Activated CD8-positive, alpha-beta memory T cell treated with anti-CD3 and anti-CD28 coated beads, Interleukin-2, amount 10 ng/mL, durations not matched to agents 7 days and 5 days (primary cell): Measurements from ENCODE around the gene CACNA1C. TPM values are rescaled to one million over a fixed set of nuclear protein-coding genes. Genes with fewer than 3 reads are reported as not detected.

ENCODE experiments used
- ATAC-seq: fragments of 150-1000 bp; cut with Tn5 transposase; one replicate; pipeline ENCODE4 v1.10.0; 2021; ENCODE audit warnings: moderate library complexity
- CTCF ChIA-PET: fragments of 350-600 bp; sonication (Branson Sonifier 250); formaldehyde crosslinking; loops from one replicate; lab custom pipeline; 2021; ENCODE audit warnings: antibody characterized with exemption; lab: Charles Lee
- DNase-seq: peaks from one replicate; pipeline ENCODE4 v3.0.0-alpha.2; 2020
- H3K27ac Mint-ChIP-seq: one replicate; pipeline ENCODE4 v1.8.0; 2021; ENCODE audit warnings: mild to moderate bottlenecking, mixed read lengths
- H3K27me3 Mint-ChIP-seq: one replicate; pipeline ENCODE4 v1.8.0; 2021; ENCODE audit warnings: mixed read lengths
- H3K36me3 Mint-ChIP-seq: one replicate; pipeline ENCODE4 v1.8.0; 2021; ENCODE audit warnings: mild to moderate bottlenecking, mixed read lengths
- H3K4me1 Mint-ChIP-seq: one replicate; pipeline ENCODE4 v1.8.0; 2021; ENCODE audit warnings: mixed read lengths
- H3K4me3 Mint-ChIP-seq: one replicate; pipeline ENCODE4 v1.8.0; 2021; ENCODE audit warnings: mild to moderate bottlenecking, moderate library complexity, mixed read lengths
- H3K9me3 Mint-ChIP-seq: one replicate; pipeline ENCODE4 v1.8.0; 2022; ENCODE audit warnings: low read depth, mixed read lengths
- total RNA-seq, 2 experiments: library from RNA; stranded (reverse); gene quantifications; one replicate each; pipeline ENCODE4 v1.2.3, GENCODE V29; 2021

Gene CACNA1C
- total RNA-seq, 2 experiments from 2014 or later, result 0.14 to 0.26 TPM

GRCh38 chr12:2068653-2069052 lies 15.9 kb downstream of the CACNA1C start:
- Mint-ChIP-seq H3K27me3 (peaks cover 12% of the 10 kb centered on the region), H3K36me3 (no peaks in the 10 kb centered on the region), H3K4me3 (no peak overlapping the region), H3K4me1 (peaks cover 10% of the 10 kb centered on the region), H3K27ac (no peak overlapping the region), H3K9me3 (peaks cover 8% of the 10 kb centered on the region)
- no peak for ATAC-seq
- CTCF ChIA-PET, result no interaction called here
- DNase-seq, result no peak

GRCh38 chr12:2070440-2071045 lies 17.8 kb downstream of the CACNA1C start:
- peaks cover 10% of the 10 kb centered on the region for H3K27me3 Mint-ChIP-seq
- CTCF ChIA-PET, result no interaction called here
- H3K4me3 Mint-ChIP-seq, result no peak overlapping the region
- no peak overlapping the region for H3K27ac Mint-ChIP-seq
- no peaks in the 10 kb centered on the region for H3K4me1 Mint-ChIP-seq
- ATAC-seq (no peak), DNase-seq (no peak)
- H3K36me3 Mint-ChIP-seq, result no peaks in the 10 kb centered on the region
- H3K9me3 Mint-ChIP-seq, result peaks cover 8% of the 10 kb centered on the region

GRCh38 chr12:2074792-2075191 lies 22.0 kb downstream of the CACNA1C start:
- H3K27me3 Mint-ChIP-seq, result peaks cover 6% of the 10 kb centered on the region
- DNase-seq (peak; percentile 34), ATAC-seq (no peak)
- CTCF ChIA-PET, result interaction anchor here (1.0 to 1.1 kb wide), 2 partner anchors 19 to 216 kb away, joined by 3 to 4 read pairs; no protein-coding TSS in a partner anchor
- no peak overlapping the region for H3K27ac Mint-ChIP-seq
- H3K4me1 Mint-ChIP-seq, result no peaks in the 10 kb centered on the region
- peaks cover 8% of the 10 kb centered on the region for H3K9me3 Mint-ChIP-seq
- H3K36me3 Mint-ChIP-seq, result no peaks in the 10 kb centered on the region
- no peak overlapping the region for H3K4me3 Mint-ChIP-seq

- Mint-ChIP-seq H3K9me3 (peaks cover 8% of the 10 kb centered on the region), H3K27ac (no peak overlapping the region)
Measured at GRCh38 chr12:2075508-2076195, 22.9 kb downstream of the CACNA1C start.

GRCh38 chr12:2076196-2076570 lies 23.4 kb downstream of the CACNA1C start:
- H3K4me1 Mint-ChIP-seq, result no peaks in the 10 kb centered on the region
- peaks cover 6% of the 10 kb centered on the region for H3K9me3 Mint-ChIP-seq
- peaks cover 6% of the 10 kb centered on the region for H3K27me3 Mint-ChIP-seq
- ATAC-seq, result no peak
- CTCF ChIA-PET, result no interaction called here
- H3K36me3 Mint-ChIP-seq, result no peaks in the 10 kb centered on the region
- DNase-seq, result no peak
- H3K27ac Mint-ChIP-seq, result no peak overlapping the region
- H3K4me3 Mint-ChIP-seq, result no peak overlapping the region

More at GRCh38 chr12:2075508-2076195, 22.9 kb downstream of the CACNA1C start:
- Mint-ChIP-seq H3K4me3 (no peak overlapping the region), H3K27me3 (peaks cover 6% of the 10 kb centered on the region), H3K4me1 (no peaks in the 10 kb centered on the region), H3K36me3 (no peaks in the 10 kb centered on the region)
- CTCF ChIA-PET, result no interaction called here
- peak; percentile 9 for DNase-seq
- no peak for ATAC-seq

GRCh38 chr12:2076728-2077127 lies 23.9 kb downstream of the CACNA1C start:
- DNase-seq, result peak; percentile 19
- no peak overlapping the region for H3K27ac Mint-ChIP-seq
- H3K4me1 Mint-ChIP-seq, result no peaks in the 10 kb centered on the region
- CTCF ChIA-PET, result no interaction called here
- H3K36me3 Mint-ChIP-seq, result no peaks in the 10 kb centered on the region
- no peak for ATAC-seq
- peaks cover under 1% of the 10 kb centered on the region for H3K9me3 Mint-ChIP-seq
- no peak overlapping the region for H3K4me3 Mint-ChIP-seq
- H3K27me3 Mint-ChIP-seq, result peaks cover 2% of the 10 kb centered on the region

- no peak for ATAC-seq
- no peaks in the 10 kb centered on the region for H3K36me3 Mint-ChIP-seq
- CTCF ChIA-PET, result no interaction called here
- DNase-seq, result no peak
- H3K27ac Mint-ChIP-seq, result no peak overlapping the region
- no peaks in the 10 kb centered on the region for H3K4me1 Mint-ChIP-seq
- no peaks in the 10 kb centered on the region for H3K9me3 Mint-ChIP-seq
- H3K4me3 Mint-ChIP-seq, result no peak overlapping the region
- H3K27me3 Mint-ChIP-seq, result peaks cover 19% of the 10 kb centered on the region
Measured at GRCh38 chr12:2080604-2081003, 27.8 kb downstream of the CACNA1C start.

- DNase-seq (no peak), ATAC-seq (no peak)
- H3K36me3 Mint-ChIP-seq, result no peaks in the 10 kb centered on the region
- CTCF ChIA-PET, result no interaction called here
- no peak overlapping the region for H3K4me3 Mint-ChIP-seq
- peaks cover 29% of the 10 kb centered on the region for H3K27me3 Mint-ChIP-seq
- H3K4me1 Mint-ChIP-seq, result no peaks in the 10 kb centered on the region
- no peaks in the 10 kb centered on the region for H3K9me3 Mint-ChIP-seq
- H3K27ac Mint-ChIP-seq, result no peak overlapping the region
Measured at GRCh38 chr12:2082321-2082720, 29.5 kb downstream of the CACNA1C start.

GRCh38 chr12:2083008-2083407 lies 30.2 kb downstream of the CACNA1C start:
- Mint-ChIP-seq H3K9me3 (no peaks in the 10 kb centered on the region), H3K36me3 (no peaks in the 10 kb centered on the region), H3K4me3 (no peak overlapping the region), H3K27me3 (peaks cover 30% of the 10 kb centered on the region), H3K4me1 (no peaks in the 10 kb centered on the region), H3K27ac (no peak overlapping the region)
- CTCF ChIA-PET, result no interaction called here
- DNase-seq (no peak), ATAC-seq (no peak)

GRCh38 chr12:2083561-2083960 lies 30.8 kb downstream of the CACNA1C start:
- no peak for ATAC-seq
- H3K36me3 Mint-ChIP-seq, result no peaks in the 10 kb centered on the region
- no peak overlapping the region for H3K4me3 Mint-ChIP-seq
- H3K27ac Mint-ChIP-seq, result no peak overlapping the region
- CTCF ChIA-PET, result no interaction called here
- H3K27me3 Mint-ChIP-seq, result peaks cover 30% of the 10 kb centered on the region
- no peaks in the 10 kb centered on the region for H3K4me1 Mint-ChIP-seq
- no peak for DNase-seq
- no peaks in the 10 kb centered on the region for H3K9me3 Mint-ChIP-seq

GRCh38 chr12:2084553-2085296 lies 31.9 kb downstream of the CACNA1C start:
- peak; percentile 29 for DNase-seq
- Mint-ChIP-seq H3K9me3 (no peaks in the 10 kb centered on the region), H3K27me3 (peaks cover 30% of the 10 kb centered on the region), H3K36me3 (no peaks in the 10 kb centered on the region), H3K4me1 (no peaks in the 10 kb centered on the region), H3K27ac (no peak overlapping the region), H3K4me3 (no peak overlapping the region)
- CTCF ChIA-PET, result no interaction called here
- no peak for ATAC-seq

GRCh38 chr12:2092354-2092753 lies 39.6 kb downstream of the CACNA1C start:
- Mint-ChIP-seq H3K4me1 (no peaks in the 10 kb centered on the region), H3K36me3 (no peaks in the 10 kb centered on the region), H3K4me3 (no peak overlapping the region), H3K27ac (no peak overlapping the region), H3K27me3 (peaks cover 1% of the 10 kb centered on the region), H3K9me3 (no peaks in the 10 kb centered on the region)
- ATAC-seq, result no peak
- CTCF ChIA-PET, result no interaction called here
- DNase-seq, result no peak

GRCh38 chr12:2092890-2093289 lies 40.1 kb downstream of the CACNA1C start:
- Mint-ChIP-seq H3K27me3 (no peaks in the 10 kb centered on the region), H3K4me3 (no peak overlapping the region), H3K4me1 (no peaks in the 10 kb centered on the region), H3K9me3 (no peaks in the 10 kb centered on the region), H3K36me3 (no peaks in the 10 kb centered on the region), H3K27ac (no peak overlapping the region)
- CTCF ChIA-PET, result no interaction called here
- ATAC-seq, result no peak
- no peak for DNase-seq

- ATAC-seq, result no peak
- Mint-ChIP-seq H3K4me1 (no peaks in the 10 kb centered on the region), H3K27me3 (peaks cover 4% of the 10 kb centered on the region), H3K27ac (no peak overlapping the region), H3K4me3 (no peak overlapping the region), H3K36me3 (no peaks in the 10 kb centered on the region), H3K9me3 (no peaks in the 10 kb centered on the region)
- no peak for DNase-seq
- CTCF ChIA-PET, result interaction anchor here (1.4 kb wide), 1 partner anchor 20 kb away, joined by 4 read pairs; no protein-coding TSS in a partner anchor
Measured at GRCh38 chr12:2094597-2094996, 41.8 kb downstream of the CACNA1C start.
